ENCODE results near the gene MRGPRX2. TPM values are rescaled to one million over a fixed set of nuclear protein-coding genes. Genes with fewer than 3 reads are reported as not detected.

MRGPRX2 gene
- total and polyA plus RNA-seq, 10 of the 15 experiments (the other 5 are each of a cell fraction or from before 2014, with no cell fraction given) = 0.03 to 0.11 TPM; not detected in 8

DNA sequence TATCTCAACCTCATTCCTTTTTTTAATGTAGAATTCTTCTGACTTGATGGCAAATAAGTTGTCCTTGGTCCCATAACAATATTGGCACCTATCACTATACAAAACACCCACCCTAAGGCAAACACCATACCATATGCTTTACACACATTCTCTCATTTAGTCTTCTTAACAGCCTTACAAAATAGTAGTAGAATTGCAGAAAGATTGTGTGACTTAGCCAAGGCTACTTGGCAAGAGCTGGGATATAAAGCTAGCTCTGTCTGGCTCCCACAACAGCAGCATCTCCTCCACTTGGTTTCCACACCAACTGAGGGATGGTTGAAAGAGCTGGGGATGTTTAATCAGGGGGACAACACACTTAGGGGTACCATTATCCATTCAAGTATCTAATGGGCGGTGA, 46.6 kb upstream of the MRGPRX2 start:
- Histone ChIP-seq H2AFZ (ENCODE audit: control insufficient read depth, low read depth, low read length) (no peak overlapping the region), H3K4me1 (ENCODE audit: control insufficient read depth, insufficient read depth, low read length) (no peaks in the 10 kb centered on the region), H4K20me1 (ENCODE audit: control insufficient read depth, insufficient read depth) (no peaks in the 10 kb centered on the region), H3K36me3 (ENCODE audit: control insufficient read depth in 2 of 2, insufficient read depth in 2 of 2, low read length in 1 of 2) (no peaks in the 10 kb centered on the region), H3K4me2 (ENCODE audit: control insufficient read depth, insufficient read depth) (no peak overlapping the region), H3K27me3 (replicated peaks in 1 of 2; ENCODE audit: control insufficient read depth in 2 of 2, insufficient read depth in 2 of 2, low read length in 1 of 2) (no peaks in the 10 kb centered on the region), H3K79me2 (ENCODE audit: control insufficient read depth, insufficient read depth, low read length) (no peaks in the 10 kb centered on the region), H3K9ac (ENCODE audit: control insufficient read depth, insufficient read depth, low read length) (no peak overlapping the region), H3K9me3 (replicated peaks; ENCODE audit: control insufficient read depth, insufficient read depth, low read length) (no peaks in the 10 kb centered on the region), H3K27ac (ENCODE audit: control insufficient read depth, insufficient read depth) (no peak overlapping the region), H3K4me3 (no peak overlapping the region)
- no peak for DNase-seq (ENCODE audit: low read depth, low spot score)
- CTCF ChIA-PET = interaction anchor here (0.6 to 0.9 kb wide), 2 partner anchors 15 to 30 kb away, joined by 3 read pairs; no protein-coding TSS in a partner anchor
- POLR2A ChIA-PET = interaction anchor here (0.6 kb wide), 2 partner anchors 24 to 35 kb away, joined by 4 read pairs; no protein-coding TSS in a partner anchor
- ATAC-seq = no peak
- no TSS peak for BruUV-seq (replicated peaks)
- intact Hi-C loops (cut with micrococcal nuclease; ENCODE audit: unreplicated experiment) = no loop called here
- SMC1A ChIA-PET (ENCODE audit: uncharacterized antibody, unreplicated experiment) = interaction anchor here (1.4 kb wide), 1 partner anchor 15 kb away, joined by 3 read pairs; no protein-coding TSS in a partner anchor
- 58% methylated on average over 1 of the region's 1 CpG for WGBS (ENCODE audit: insufficient coverage, insufficient replicate concordance, low lambda C conversion rate, missing lambda C conversion rate)
- TF ChIP-seq IRF5 (IDR thresholded peaks at IDR 0.05; ENCODE audit: borderline replicate concordance) (no peak), MXI1 (IDR thresholded peaks at IDR 0.05; ENCODE audit: low read depth, low read length) (no peak), JUNB (IDR thresholded peaks at IDR 0.05) (no peak), BHLHE40 (IDR thresholded peaks at IDR 0.05; ENCODE audit: borderline replicate concordance in 1 of 2, low read depth in 2 of 2, low read length in 1 of 2) (no peak), ZBTB40 (IDR thresholded peaks at IDR 0.05; ENCODE audit: borderline replicate concordance) (no peak), NR2F1 (conservative IDR thresholded peaks at IDR 0.05) (no peak), MTA3 (IDR thresholded peaks at IDR 0.05; ENCODE audit: borderline replicate concordance, low read length) (no peak), KLF5 (IDR thresholded peaks at IDR 0.05; ENCODE audit: partially characterized antibody) (no peak), WRNIP1 (IDR thresholded peaks at IDR 0.05; ENCODE audit: borderline replicate concordance, low read depth, low read length) (no peak), RAD21 (IDR thresholded peaks at IDR 0.05; ENCODE audit: insufficient read depth, low read depth, low read length) (no peak)
- TF ChIP-seq, protein P1, sequence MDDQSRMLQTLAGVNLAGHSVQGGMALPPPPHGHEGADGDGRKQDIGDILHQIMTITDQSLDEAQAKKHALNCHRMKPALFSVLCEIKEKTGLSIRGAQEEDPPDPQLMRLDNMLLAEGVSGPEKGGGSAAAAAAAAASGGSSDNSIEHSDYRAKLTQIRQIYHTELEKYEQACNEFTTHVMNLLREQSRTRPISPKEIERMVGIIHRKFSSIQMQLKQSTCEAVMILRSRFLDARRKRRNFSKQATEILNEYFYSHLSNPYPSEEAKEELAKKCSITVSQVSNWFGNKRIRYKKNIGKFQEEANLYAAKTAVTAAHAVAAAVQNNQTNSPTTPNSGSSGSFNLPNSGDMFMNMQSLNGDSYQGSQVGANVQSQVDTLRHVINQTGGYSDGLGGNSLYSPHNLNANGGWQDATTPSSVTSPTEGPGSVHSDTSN (IDR thresholded peaks at IDR 0.05; ENCODE audit: insufficient replicate concordance, low read depth, low read length) = no peak
- no peak for FAIRE-seq
- in situ Hi-C loops (cut with MboI) = no loop called here
- RAD21 ChIA-PET (ENCODE audit: unreplicated experiment) = no interaction called here

Measured in GM12878 (cell line).